CD4-positive, alpha-beta memory T cell (primary cell): ENCODE results near the gene OR51B2. TPM values are rescaled to one million over a fixed set of nuclear protein-coding genes. Genes with fewer than 3 reads are reported as not detected.

Experiments used
- CTCF ChIA-PET: fragments of 350-600 bp; sonication (Branson Sonifier 250); formaldehyde crosslinking; loops from one replicate; lab custom pipeline; 2021; ENCODE audit warnings: inconsistent platforms; ENCODE audit not compliant: partially characterized antibody; lab: Charles Lee
- POLR2A ChIA-PET: fragments of 350-600 bp; sonication (Branson Sonifier 250); formaldehyde crosslinking; loops from one replicate; lab custom pipeline; 2021; ENCODE audit not compliant: partially characterized antibody; lab: Charles Lee
- DNase-seq, 5 donors: peaks; one replicate each; pipeline versions ENCODE4 v3.0.0 to v3.0.0-alpha.2; 2020 to 2022; ENCODE audit warnings: mixed read lengths in 1 of 5
- H3K27ac ChIP-seq: one replicate; pipeline ENCODE4 v1.7.0; 2013; ENCODE audit warnings: low read depth, low read length
- H3K27me3 ChIP-seq: 2 replicates; pipeline ENCODE4 v1.7.0; 2013; ENCODE audit warnings: mild to moderate bottlenecking, low read length, moderate library complexity; ENCODE audit not compliant: insufficient read depth
- H3K36me3 ChIP-seq: 2 replicates; pipeline ENCODE4 v1.7.0; 2013; ENCODE audit warnings: mild to moderate bottlenecking, low read length, moderate library complexity; ENCODE audit not compliant: insufficient read depth
- H3K4me1 ChIP-seq: 2 replicates; pipeline ENCODE4 v1.7.0; 2013; ENCODE audit warnings: mild to moderate bottlenecking, low read length, moderate library complexity; ENCODE audit not compliant: insufficient read depth
- H3K4me3 ChIP-seq, 2 donors: one replicate each; pipeline ENCODE4 v1.7.0; 2013; ENCODE audit warnings: low read length in 2 of 2, mild to moderate bottlenecking in 1 of 2
- H3K9me3 ChIP-seq, 2 donors: one replicate each; pipeline ENCODE4 v1.7.0; 2013; ENCODE audit warnings: low read length in 2 of 2, control low read depth in 1 of 2; ENCODE audit not compliant: control insufficient read depth in 1 of 2
- H3K27ac Mint-ChIP-seq, 7 donors: one replicate each; pipeline ENCODE4 v1.8.0; 2020 to 2021; ENCODE audit warnings: mixed read lengths in 7 of 7, mild to moderate bottlenecking in 6 of 7, inconsistent platforms in 3 of 7, moderate library complexity in 3 of 7
- H3K27me3 Mint-ChIP-seq, 2 donors: one replicate each; pipeline ENCODE4 v1.8.0; 2020 to 2021; ENCODE audit warnings: mixed read lengths in 2 of 2
- H3K36me3 Mint-ChIP-seq, 2 donors: one replicate each; pipeline ENCODE4 v1.8.0; 2020 to 2021; ENCODE audit warnings: mixed read lengths in 2 of 2, inconsistent platforms in 1 of 2, mild to moderate bottlenecking in 1 of 2
- H3K4me1 Mint-ChIP-seq, 4 donors: one replicate each; pipeline ENCODE4 v1.8.0; 2020 to 2021; ENCODE audit warnings: mixed read lengths in 4 of 4, mild to moderate bottlenecking in 1 of 4
- H3K4me3 Mint-ChIP-seq, 8 donors: one replicate each; pipeline ENCODE4 v1.8.0; 2020 to 2021; ENCODE audit warnings: mixed read lengths in 8 of 8, mild to moderate bottlenecking in 7 of 8, moderate library complexity in 6 of 8, inconsistent platforms in 3 of 8
- H3K9me3 Mint-ChIP-seq, 8 donors: one replicate each; pipeline ENCODE4 v1.8.0; 2020 to 2021; ENCODE audit warnings: mixed read lengths in 8 of 8, mild to moderate bottlenecking in 5 of 8, inconsistent platforms in 3 of 8, moderate library complexity in 1 of 8
- intact Hi-C: fragments of 100-400 bp; cut with micrococcal nuclease; formaldehyde crosslinking; loops from one replicate; pipeline ENCODE4 v1.15.1; 2023
- polyA plus RNA-seq, 2 donors: library from polyadenylated mRNA; unstranded; fragments of 300-500 nt; fragmentation: Illumina TruSeq; gene quantifications; one replicate each; pipeline ENCODE4 v1.2.3, GENCODE V29; 2021
- total RNA-seq, 2 experiments: library from RNA; stranded (reverse); gene quantifications; one replicate each; pipeline ENCODE4 v1.2.3, GENCODE V29; 2021

OR51B2 gene
- total and polyA plus RNA-seq, 4 experiments from 2014 or later: not detected

DNA sequence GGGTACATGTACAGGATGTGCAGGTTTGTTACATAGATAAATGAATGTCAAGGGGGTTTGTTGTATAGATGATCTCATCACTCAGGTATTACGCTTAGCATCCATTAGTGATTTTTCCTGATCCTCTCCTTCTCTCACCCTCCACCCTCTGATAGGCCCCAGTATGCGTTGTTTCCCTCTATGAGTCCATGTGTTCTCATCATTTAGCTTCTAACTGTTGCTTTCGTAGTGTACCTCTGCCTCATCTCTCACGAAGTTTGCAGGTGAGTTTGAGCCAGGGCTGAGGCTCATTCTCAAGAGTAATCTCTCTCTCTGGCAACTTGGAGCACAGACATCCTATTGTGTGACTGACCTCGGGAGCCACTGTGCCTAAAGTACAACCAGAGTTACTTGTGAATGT lies 49.7 kb downstream of the OR51B2 start:
- no peak for DNase-seq
- Mint-ChIP-seq H3K9me3 (peaks cover 0 to 3% (median 0%) of the 10 kb centered on the region in 8 donors), H3K4me3 (no peak overlapping the region), H3K4me1 (no peaks in the 10 kb centered on the region), H3K27ac (no peak overlapping the region), H3K27me3 (peaks cover 0 to 2% of the 10 kb centered on the region in 2 donors), H3K36me3 (no peaks in the 10 kb centered on the region)
- ChIA-PET POLR2A (no interaction called here), CTCF (no interaction called here)
- H3K36me3 ChIP-seq: no peaks in the 10 kb centered on the region
- no peaks in the 10 kb centered on the region for H3K4me1 ChIP-seq
- H3K27me3 ChIP-seq: no peaks in the 10 kb centered on the region
- H3K9me3 ChIP-seq: no peaks in the 10 kb centered on the region
- H3K27ac ChIP-seq: no peak overlapping the region
- H3K4me3 ChIP-seq: no peak overlapping the region
- intact Hi-C loops: no loop called here

Other genes with a start within 250 kb of the OR51B2 start
- gene OR52A5, start 185.9 kb downstream of the OR51B2 start, total RNA-seq: not detected
- gene OR52A5, start 185.9 kb downstream of the OR51B2 start, polyA plus RNA-seq: not detected
- not detected for gene OR52A1, start 169.5 kb downstream of the OR51B2 start, total RNA-seq
- not detected for gene OR52A1, start 169.5 kb downstream of the OR51B2 start, polyA plus RNA-seq
- not detected for gene OR51V1, start 123.6 kb downstream of the OR51B2 start, total RNA-seq
- not detected for gene OR51V1, start 123.6 kb downstream of the OR51B2 start, polyA plus RNA-seq
- under 1 TPM in 1 of 2 experiments, not detected in 1; 0.61 TPM for gene HBB, start 97.2 kb downstream of the OR51B2 start, total RNA-seq
- gene HBB, start 97.2 kb downstream of the OR51B2 start, polyA plus RNA-seq: under 1 TPM; 0.46 to 0.89 TPM
- gene HBD, start 89.8 kb downstream of the OR51B2 start, total RNA-seq: not detected
- not detected for gene HBD, start 89.8 kb downstream of the OR51B2 start, polyA plus RNA-seq
- gene HBG1, start 74.4 kb downstream of the OR51B2 start, total RNA-seq: not detected
- not detected for gene HBG1, start 74.4 kb downstream of the OR51B2 start, polyA plus RNA-seq
- not detected for gene HBG2, start 69.5 kb downstream of the OR51B2 start, total RNA-seq
- gene HBG2, start 69.5 kb downstream of the OR51B2 start, polyA plus RNA-seq: not detected
- not detected for gene HBE1, start 54.4 kb downstream of the OR51B2 start, total RNA-seq
- not detected for gene HBE1, start 54.4 kb downstream of the OR51B2 start, polyA plus RNA-seq
- not detected for gene OR51B4, start 22.4 kb downstream of the OR51B2 start, total RNA-seq
- not detected for gene OR51B4, start 22.4 kb downstream of the OR51B2 start, polyA plus RNA-seq
- not detected for gene OR51B5, start 19.2 kb upstream of the OR51B2 start, total RNA-seq
- gene OR51B5, start 19.2 kb upstream of the OR51B2 start, polyA plus RNA-seq: not detected
- gene OR51B6, start 27.2 kb upstream of the OR51B2 start, total RNA-seq: not detected
- not detected for gene OR51B6, start 27.2 kb upstream of the OR51B2 start, polyA plus RNA-seq
- not detected for gene OR51M1, start 59.5 kb upstream of the OR51B2 start, total RNA-seq
- not detected for gene OR51M1, start 59.5 kb upstream of the OR51B2 start, polyA plus RNA-seq
- not detected for gene OR51Q1, start 97.8 kb upstream of the OR51B2 start, total RNA-seq
- gene OR51Q1, start 97.8 kb upstream of the OR51B2 start, polyA plus RNA-seq: not detected
- gene OR51I1, start 117.2 kb upstream of the OR51B2 start, total RNA-seq: not detected
- not detected for gene OR51I1, start 117.2 kb upstream of the OR51B2 start, polyA plus RNA-seq
- gene OR51I2, start 125.0 kb upstream of the OR51B2 start, total RNA-seq: not detected
- gene OR51I2, start 125.0 kb upstream of the OR51B2 start, polyA plus RNA-seq: not detected
- gene OR52D1, start 164.4 kb upstream of the OR51B2 start, total RNA-seq: not detected
- gene OR52D1, start 164.4 kb upstream of the OR51B2 start, polyA plus RNA-seq: not detected
- gene UBQLN3, start 185.7 kb upstream of the OR51B2 start, total RNA-seq: not detected
- not detected for gene UBQLN3, start 185.7 kb upstream of the OR51B2 start, polyA plus RNA-seq
- gene UBQLNL, start 192.4 kb upstream of the OR51B2 start, total RNA-seq: under 1 TPM; 0.47 to 0.50 TPM
- gene UBQLNL, start 192.4 kb upstream of the OR51B2 start, polyA plus RNA-seq: not detected
- not detected for gene OR52H1, start 224.2 kb upstream of the OR51B2 start, total RNA-seq
- gene OR52H1, start 224.2 kb upstream of the OR51B2 start, polyA plus RNA-seq: not detected